Stimulated activated CD8-positive, alpha-beta memory T cell treated with anti-CD3 and anti-CD28 coated beads, Interleukin-7, amount 100 ng/mL, for 4 hours (primary cell): ENCODE measurements around the gene CPNE7.

Source experiments
- DNase-seq, 2 donors: peaks; one replicate each; pipeline ENCODE4 v3.0.0-alpha.2; 2020; ENCODE audit warnings: low read depth in 2 of 2

Gene CPNE7

GRCh38 chr16:89602952-89603590 is 27.5 kb downstream of the CPNE7 start:
- DNase-seq = no peak

GRCh38 chr16:89604764-89605163 is 29.2 kb downstream of the CPNE7 start:
- no peak for DNase-seq

GRCh38 chr16:89605186-89605970 is 29.8 kb downstream of the CPNE7 start:
- DNase-seq = no peak

- no peak for DNase-seq
Measured at GRCh38 chr16:89606006-89606405, 30.4 kb downstream of the CPNE7 start.

- no peak for DNase-seq
Measured at GRCh38 chr16:89607453-89607852, 31.9 kb downstream of the CPNE7 start.

- no peak for DNase-seq
Measured at GRCh38 chr16:89607937-89608740, 32.6 kb downstream of the CPNE7 start.

- DNase-seq = no peak
Measured at GRCh38 chr16:89610108-89610453, 34.5 kb downstream of the CPNE7 start.

GRCh38 chr16:89612415-89613166 is 37.0 kb downstream of the CPNE7 start:
- DNase-seq = no peak

GRCh38 chr16:89613231-89613953 is 37.8 kb downstream of the CPNE7 start, which contains the start of gene DPEP1:
DPEP1 (plus strand) TSS chr16:89613642; CDS start chr16:89630411, 16,769 bp downstream.
- DNase-seq = no peak

GRCh38 chr16:89613954-89614459 is 38.4 kb downstream of the CPNE7 start:
- DNase-seq = no peak

- no peak for DNase-seq
Measured at GRCh38 chr16:89615176-89615575, 39.6 kb downstream of the CPNE7 start.

- peak in 1 of 2 donors; percentile 21 for DNase-seq
Measured at GRCh38 chr16:89615596-89616090, 40.1 kb downstream of the CPNE7 start.

GRCh38 chr16:89616623-89617022 is 41.1 kb downstream of the CPNE7 start:
- no peak for DNase-seq

GRCh38 chr16:89617036-89617435 is 41.5 kb downstream of the CPNE7 start:
- no peak for DNase-seq

- no peak for DNase-seq
Measured at GRCh38 chr16:89618109-89618998, 42.8 kb downstream of the CPNE7 start.

- no peak for DNase-seq
Measured at GRCh38 chr16:89619840-89620239, 44.3 kb downstream of the CPNE7 start.

- no peak for DNase-seq
Measured at GRCh38 chr16:89620406-89620841, 44.9 kb downstream of the CPNE7 start.

GRCh38 chr16:89621136-89621697 is 45.7 kb downstream of the CPNE7 start:
- DNase-seq = no peak

- DNase-seq = no peak
Measured at GRCh38 chr16:89621698-89622409, 46.3 kb downstream of the CPNE7 start.
